ENCODE data around the gene DPAGT1.
"Not testable (repeated sequence)": the region's sequence is repeated elsewhere in the genome, so short reads cannot be mapped to it uniquely, and the experiment has no call there.

Gene DPAGT1

DNA sequence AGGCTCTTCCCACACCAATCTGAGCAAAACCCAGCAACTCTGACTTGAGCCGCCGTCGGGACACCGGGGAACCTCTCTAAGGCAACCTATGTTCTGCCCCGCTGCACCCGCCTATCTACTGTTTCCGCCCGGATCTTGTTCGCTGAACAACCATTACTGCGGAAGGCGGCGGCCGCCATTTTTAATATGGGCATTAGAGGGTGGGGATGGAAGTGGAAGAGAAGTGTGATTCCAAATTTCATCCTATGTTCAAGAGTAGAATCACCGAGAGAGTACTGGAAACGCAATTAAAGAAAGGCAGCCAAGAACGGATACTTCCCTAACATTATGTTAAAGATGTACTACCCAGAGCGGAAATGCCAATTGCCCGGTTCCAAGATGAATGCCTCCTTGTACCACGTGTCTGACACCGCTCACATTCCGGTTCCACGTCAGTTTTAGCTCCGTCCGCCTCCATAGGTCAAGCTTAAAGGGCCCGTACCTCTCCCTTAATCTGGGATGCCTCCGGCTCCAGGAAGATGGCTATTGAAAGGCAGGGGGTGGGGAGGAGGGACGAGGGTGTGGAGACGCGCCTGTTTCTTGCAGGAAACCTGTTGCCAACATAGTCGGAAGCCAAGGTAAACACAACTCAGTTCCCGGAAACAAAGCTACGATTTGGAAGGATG, at the start of gene DPAGT1:
Gene DPAGT1 (minus strand): TSS at position 95 of the 665 bp plus-strand sequence. CDS start 198 bp downstream, outside the sequence.
- DNase-seq: peak; percentile 97

DNA sequence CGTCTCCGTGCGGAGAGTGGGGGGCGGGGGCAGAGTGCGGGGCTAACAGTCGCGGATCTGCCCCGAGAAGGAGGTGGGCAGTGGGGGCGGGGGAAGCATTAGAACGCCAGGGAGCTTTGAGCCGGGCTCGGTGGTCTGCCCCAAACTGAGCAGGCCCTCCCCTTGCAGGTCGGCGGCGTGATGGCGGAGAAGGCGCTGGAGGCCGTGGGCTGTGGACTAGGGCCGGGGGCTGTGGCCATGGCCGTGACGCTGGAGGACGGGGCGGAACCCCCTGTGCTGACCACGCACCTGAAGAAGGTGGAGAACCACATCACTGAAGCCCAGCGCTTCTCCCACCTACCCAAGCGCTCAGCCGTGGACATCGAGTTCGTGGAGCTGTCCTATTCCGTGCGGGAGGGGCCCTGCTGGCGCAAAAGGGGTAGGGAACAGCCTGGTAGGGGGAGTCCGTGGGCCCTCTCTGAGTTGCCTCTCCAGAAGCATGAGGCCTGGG, 48.2 kb upstream of the DPAGT1 start:
- DNase-seq: no peak

DNA sequence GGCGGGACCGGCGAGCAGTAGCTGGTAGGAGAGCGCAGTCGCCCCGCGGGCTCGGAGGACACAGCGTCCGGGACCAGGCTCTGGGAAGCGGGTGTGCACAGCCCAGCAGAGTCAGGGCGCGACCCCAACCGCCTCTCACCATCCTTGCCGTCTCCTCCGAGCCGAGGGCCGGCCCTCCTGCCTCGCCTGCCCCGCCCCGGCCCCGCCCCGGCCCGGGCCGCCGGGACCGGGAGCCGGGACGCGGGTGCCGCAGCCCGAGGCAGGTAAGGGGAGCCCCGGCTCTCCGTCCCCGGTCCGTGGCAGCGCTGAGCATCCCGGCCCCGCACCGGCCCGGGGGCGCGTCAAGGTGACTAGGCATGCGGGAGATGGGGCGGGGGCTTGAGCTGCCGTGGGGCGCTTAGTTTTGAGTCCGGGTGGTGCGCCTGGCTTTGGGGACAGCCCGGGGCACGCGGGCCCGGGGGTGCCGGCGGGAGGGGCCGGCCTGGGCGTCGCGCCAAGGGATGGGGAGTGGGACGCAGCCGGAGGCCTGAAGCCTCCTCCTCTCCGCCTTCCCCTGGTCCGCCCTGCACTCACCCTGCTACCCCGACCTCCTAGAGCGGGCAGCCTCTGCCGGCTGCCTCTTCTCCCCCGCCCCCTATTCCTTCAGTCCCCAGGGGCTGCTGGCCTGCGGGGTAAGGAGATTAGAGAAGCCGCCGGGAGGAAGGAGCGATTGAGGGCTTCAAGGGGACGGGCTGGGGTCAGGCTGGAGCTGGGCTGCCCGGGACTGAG, 47.5 kb upstream of the DPAGT1 start, which contains the start of gene ABCG4:
Gene ABCG4 (plus strand): TSS at position 35 of the 768 bp plus-strand sequence. CDS start 914 bp downstream, outside the sequence.
- no peak for DNase-seq

DNA sequence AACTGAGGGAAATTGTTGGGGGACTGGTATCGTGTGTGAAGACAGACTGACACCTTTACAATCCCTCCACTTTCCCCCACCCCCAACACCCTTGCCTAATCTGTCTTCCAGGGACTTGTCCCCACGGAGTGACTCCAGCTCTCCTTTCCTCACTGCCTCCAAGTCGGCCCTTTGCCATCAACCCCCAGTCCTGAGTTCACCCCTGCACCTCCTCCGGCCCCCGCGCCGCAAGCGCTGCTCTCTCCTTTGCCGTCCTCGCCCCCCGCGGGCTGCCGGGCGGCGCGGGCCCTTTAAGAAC, 47.0 kb upstream of the DPAGT1 start:
- no peak for DNase-seq

DNA sequence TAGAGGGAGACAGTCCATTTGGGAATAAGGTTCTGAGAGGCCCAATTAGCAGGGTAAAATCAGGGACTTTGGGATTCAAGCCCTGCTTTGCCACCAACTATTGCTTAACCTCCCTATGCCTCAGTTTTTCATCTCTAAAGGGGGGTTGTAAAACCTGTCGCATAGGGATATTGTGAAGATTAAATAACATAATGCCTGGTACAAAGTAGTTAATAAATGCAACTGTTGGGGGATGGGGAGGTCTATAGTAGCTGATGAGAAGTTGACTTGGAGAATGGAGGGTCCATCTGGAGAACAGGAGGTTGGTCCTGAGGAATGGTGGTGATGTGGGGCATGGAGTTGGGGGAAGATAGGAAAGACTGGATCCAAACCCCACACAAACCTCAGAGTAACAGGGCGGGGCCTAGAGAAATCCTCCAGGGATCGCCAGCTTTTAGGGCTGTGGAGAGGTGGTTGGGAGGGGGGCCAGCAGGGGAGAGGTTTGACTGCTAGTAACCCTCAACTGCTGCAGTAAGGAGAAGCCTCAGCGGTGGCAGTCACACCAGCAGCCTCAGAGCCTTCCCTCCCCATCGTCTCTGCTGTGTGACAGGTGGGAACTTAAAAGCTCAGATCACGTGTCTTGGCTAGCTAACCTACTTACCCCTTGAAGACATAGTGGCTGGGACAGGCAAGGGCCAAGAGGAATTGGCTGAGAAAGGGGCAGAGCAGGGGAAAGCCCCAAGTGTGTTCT, 46.1 kb upstream of the DPAGT1 start:
- DNase-seq: no peak

DNA sequence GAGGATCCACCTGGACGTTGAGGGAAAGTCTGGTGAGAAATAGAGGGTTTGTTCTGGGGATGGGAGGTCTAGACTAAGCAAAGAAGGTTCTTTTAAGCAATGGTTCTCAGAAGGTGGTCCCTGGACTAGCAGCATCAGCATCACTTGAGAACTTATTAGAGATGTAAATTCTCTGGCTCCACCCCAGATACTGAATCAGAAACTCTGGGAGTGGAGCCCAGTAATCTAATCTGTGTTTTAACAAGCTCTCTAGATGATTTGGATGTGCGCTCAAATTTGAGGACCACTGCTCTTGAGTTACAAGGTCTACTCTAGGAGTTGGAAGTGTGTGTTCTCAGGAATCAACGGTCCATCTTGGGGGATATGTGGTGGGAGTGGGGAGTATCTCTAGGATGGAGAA, 43.9 kb upstream of the DPAGT1 start:
- no peak for DNase-seq

DNA sequence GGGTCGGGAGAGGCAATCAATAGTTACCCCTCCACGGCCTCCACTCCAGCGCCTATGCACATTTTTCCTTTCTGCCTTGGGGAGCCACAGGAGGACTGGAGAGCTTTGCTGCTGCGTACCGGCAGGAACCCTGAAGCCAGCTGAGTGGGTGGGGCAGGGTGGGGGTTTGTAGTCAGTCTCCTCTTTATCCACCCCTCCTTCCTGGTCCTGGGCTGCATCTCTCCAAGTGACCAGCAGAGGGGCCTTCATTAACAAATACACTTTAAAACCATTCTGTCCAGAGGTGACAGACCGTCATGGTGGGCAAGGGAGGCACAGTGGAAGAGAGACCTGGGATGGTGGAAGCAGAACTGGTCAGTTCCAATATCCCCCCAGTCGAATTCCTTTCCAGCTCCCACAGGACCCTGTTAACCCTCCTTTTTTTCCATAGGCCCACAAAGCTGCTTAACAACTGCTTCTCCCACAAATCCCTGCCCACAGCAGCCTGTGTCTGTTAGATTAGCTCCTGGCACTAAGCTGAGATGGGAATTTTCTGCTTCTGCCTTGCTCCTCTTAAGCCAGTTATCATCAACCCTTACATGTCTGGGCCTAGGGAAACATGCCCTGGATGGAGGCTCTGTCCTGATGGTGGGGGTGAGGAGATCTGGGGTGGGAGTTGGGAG, 43.3 kb upstream of the DPAGT1 start:
- peak; percentile 68 for DNase-seq

DNA sequence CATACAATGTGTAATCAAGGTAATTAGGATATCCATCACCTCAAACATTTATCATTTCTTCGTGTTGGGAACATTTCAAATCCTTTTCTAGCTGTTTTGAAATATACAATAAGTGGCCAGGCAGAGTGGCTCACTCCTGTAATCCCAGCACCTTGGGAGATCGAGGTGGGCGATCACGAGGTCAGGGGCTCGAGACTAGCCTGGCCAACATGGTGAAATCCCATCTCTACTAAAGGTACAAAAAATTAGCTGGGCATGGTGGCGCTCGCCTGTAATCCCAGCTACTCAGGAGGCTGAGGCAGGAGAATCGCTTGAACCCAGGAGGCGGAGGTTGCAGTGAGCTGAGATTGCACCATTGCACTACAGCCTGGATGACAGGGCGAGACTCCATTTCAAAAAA, 37.6 kb upstream of the DPAGT1 start:
- not testable (repeated sequence) for DNase-seq

DNA sequence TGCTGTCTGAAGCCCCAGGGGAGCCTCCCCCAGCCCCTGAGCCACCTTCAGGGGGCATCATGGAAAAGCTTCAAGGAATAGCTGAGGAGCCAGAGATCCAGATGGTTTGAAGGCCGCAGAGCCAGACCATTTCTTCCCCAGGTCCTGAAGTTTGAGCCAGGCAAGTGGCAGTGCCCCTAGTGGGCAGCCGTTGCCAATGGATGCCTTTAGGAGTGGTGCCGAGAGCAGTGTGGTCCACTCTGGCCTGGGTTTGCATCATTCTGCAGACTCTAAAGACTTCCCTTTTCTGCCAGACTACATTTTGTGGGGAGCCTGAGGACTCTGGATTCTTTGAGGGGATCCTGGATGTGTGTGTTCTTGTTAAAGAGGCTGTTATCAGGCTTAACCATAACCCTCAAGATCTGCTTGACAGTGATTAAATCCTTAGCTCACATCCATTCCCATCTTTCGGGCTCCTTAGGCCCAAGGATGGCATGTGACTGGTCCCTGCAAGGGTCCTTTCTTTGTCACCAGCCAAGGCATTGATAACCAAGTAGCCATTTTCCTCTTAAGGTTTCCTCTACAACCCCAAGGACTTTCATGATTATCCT, 32.8 kb upstream of the DPAGT1 start:
- DNase-seq: no peak

DNA sequence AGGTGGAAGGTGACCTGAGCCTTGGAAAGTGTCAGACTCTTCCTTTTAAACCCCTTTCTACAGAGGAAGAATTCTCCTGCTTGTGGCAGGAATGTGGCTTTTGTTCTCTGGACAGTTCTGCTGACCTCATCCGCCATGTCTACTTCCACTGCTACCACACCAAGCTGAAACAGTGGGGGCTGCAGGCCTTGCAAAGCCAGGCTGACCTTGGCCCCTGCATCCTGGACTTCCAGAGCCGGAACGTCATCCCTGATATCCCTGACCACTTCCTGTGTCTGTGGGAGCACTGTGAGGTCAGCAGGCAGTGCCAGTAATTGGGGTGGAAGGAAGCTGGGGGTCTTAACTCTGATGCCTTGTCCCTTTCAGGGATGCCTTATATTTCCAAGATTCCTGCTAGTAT, 29.0 kb upstream of the DPAGT1 start:
- DNase-seq: no peak

DNA sequence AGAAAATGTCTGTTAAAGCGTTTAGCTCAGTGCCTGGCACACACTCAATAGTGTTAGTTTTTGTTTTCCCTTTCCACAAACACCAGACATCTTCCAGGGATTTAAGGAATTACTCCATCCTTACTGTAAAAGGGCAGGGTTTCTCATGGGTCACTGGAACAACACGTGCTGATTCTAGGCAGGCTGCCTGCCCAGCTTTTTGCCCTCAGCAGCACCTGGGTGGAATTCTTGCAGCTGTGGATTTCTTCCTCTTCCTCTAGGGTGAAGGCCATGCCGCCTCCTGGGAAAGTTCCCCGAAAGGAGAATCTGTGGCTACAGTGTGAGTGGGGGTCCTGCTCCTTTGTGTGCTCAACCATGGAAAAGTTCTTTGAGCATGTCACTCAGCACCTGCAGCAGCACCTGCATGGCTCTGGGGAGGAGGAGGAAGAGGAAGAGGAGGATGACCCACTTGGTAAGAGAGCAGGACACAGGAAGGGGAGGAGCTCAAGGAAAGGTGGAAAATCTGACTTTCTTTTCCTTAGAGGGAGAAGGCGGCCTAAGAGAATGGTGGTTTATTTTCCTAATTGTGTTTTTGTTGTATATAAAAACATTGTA, 25.1 kb upstream of the DPAGT1 start:
- DNase-seq: no peak

DNA sequence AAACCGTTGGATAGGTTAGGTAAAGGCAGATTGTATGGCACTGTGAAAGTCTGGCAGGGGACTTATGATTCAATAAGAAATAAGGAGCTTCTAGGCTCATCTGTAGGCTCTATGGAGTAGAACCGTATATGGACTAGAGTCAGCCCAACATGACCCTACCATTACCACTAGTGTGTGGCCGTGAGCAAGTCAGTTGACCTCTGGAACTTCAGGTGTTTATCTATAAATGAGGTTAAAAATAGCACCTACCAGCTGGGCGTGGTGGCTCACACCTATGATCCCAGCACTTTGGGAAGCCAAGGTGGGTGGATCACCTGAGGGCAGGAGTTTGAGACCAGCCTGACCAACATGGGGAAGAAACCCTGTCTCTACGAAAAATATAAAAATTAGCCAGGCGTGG, 24.2 kb upstream of the DPAGT1 start:
- no peak for DNase-seq

DNA sequence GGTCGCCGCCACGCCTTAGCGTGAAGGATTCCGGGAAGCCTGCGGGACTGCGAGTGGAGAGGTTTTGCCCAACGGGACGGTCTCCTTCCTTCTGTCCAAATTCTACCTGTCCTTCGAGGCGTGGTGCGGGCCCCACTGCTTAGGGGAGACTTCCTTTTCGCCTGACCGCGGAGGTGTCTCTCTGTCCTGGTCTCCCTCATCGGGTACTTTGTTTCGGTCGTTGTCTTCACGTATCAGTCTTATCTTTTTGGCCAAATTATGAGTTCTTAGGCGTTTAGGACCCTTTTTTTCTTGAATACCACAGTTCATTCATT, 20.1 kb upstream of the DPAGT1 start:
- no peak for DNase-seq

DNA sequence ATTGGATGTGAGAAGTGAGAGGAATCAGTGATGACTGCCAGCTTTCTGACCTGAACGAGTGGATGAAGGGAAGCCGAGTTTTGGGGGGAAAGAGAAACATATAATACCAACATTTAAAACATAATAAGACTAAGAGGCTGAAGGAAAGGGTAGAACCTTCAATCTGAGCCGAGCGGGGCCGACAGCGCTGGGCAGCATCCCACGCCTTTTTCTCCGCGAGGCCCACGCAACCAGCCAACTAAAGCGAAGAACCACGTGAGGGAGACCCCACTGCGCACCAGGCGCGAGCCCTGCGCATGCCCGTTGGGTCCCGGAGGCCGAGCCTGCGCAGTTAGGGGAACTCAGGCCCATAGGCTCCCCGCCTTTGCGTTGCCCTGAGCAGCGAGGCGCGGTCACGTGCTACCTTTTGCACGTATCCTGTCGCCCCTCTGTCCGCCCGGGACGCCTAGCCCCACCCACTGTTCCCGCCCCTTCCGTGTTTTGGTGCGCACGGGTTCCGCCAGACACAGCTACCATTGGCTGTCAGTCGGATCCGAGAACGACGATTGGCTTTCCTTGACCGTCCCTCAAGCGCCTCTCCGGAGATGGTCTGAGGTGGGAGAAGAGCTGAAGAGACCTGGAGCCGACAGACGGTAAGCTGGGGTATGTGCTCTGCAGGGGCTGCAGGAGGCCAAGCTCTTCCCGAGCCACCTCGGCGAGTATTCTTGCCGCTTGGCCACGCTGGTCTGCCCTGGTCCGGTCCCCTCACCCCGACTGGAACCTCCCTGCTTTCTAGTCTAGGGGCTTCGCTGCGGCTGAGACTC, 19.6 kb upstream of the DPAGT1 start, which contains the start of gene HINFP:
Gene HINFP (plus strand): TSS at position 573 of the 803 bp plus-strand sequence. CDS start 5,365 bp downstream, outside the sequence.
- DNase-seq: peak; percentile 97

DNA sequence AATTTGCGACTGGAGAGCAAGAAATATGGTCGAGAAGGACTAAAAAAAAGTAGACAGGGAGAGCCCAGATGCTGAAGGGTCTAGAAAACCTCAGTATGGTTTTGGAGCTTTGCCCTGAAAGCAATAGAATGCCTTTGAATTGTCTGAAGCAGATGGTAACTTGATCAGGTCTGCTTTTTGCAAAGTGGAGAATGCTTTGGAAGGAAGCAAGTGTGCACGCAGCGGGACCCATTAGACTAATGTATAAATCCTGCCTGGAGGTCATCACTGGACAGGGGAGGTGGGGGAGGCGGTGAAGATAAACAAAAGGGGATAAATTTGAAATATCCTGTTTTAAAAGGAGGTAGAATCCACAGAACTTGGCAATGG, 19.0 kb upstream of the DPAGT1 start:
- DNase-seq: no peak

DNA sequence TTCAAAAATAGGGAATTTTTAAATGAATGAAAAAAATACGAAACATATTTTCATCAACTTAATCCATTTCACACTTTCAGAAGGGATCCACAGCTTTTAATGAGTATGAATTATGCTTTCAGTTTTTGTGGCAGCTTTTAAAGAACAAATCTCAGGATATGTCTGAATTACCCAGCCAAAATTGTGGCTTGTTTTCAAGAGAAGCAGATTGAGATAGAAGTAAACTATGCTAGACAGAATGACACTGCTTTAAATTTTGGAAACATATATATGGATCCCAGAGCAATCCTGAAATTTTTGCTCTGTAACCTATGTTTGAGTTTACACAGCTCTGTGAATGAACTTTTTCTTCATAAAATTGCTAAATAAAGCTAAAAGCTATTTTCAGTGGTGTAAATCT, 17.3 kb upstream of the DPAGT1 start:
- DNase-seq: no peak

DNA sequence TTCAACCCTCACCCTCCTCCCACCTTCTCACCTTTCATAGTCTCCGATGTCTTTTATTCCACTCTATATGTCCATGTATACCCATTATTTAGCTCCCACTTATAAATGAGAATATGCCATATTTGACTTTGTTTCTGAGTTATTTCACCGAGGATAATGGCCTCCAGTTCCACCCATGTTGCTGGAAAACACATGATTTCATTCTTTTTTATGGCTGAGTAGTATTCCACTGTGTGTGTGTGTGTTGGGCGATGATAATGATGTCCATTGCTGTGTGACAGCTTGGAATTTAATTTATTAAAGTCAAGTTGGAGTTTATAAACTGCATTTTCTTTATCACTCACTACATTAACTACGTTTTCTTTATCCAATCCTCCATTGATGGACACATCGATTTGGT, 16.6 kb upstream of the DPAGT1 start:
- no peak for DNase-seq

DNA sequence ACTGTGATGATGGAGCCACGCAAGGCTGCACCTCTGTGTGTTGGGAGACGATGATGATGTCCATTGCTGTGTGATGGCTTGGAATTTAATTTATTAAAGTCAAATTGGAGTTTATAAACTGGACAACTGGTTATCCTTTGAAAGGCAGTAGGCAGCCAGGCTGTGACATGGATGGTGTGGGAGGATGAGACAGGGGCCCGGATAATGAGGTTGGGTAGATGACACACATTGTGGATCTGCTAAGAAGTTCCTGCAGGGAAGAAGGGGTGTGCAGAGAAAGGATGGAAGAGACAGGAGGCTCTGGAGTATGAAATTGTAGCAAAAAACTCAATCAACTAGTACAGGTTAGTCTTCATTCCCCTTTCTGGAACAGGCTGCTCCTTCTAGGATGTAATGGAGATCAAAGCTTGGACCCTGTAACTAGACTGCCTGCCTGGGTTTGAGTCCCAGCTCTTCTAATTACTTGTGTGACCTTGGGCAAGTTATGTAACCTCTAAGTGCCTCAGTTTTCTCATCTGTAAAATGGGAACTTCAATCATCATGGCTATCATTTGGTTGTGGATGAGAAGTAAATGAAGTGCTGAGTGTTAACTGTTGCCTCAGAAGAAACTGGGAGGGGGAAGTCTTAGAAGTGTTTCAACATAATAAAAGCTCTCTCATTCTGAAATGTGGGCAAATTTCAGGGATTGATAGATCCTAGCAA, 15.5 kb upstream of the DPAGT1 start:
- DNase-seq: no peak

DNA sequence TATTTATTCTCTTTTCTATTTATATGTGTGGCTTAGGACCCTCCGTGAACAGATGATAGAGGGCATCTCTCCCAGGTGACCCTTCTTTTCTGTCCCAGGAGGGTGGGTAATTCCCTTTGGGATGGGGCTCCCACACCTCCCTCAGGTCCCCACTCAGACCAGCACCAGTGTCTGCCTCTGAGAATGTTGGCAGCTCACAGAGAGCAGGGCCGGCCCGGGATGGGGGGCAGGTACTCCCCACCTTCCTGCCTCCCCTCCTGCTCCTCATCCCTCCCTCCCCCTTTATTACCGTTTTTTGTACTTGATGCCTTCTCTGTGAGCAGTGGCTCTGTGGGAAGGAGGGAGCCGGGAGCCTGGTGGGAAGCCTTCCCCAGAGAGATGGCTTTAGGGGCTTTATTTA, 14.9 kb upstream of the DPAGT1 start:
- no peak for DNase-seq

DNA sequence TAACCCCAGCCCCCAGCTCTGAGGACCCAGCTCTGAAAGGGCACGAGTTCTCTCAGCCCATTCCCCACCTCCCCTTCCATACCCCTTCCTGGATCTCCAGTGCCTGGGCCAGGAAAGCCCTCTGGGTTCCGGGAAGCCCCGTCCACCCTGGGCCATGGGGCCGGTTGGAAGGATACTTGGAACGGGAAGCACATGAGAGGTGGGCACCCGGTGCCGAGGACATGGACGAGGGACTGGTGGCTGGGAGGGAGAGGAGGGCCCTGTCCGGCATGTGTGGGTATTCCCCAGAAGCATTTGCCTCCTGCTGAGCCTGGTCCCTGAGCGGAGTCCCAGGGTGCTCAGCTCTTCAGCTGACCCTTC, 14.6 kb upstream of the DPAGT1 start:
- no peak for DNase-seq

All from DMS153 (cell line).